Gastrocnemius medialis (tissue), 4 donors: ENCODE results near the gene NECAP2. TPM values are rescaled to one million over a fixed set of nuclear protein-coding genes. Genes with fewer than 3 reads are reported as not detected.

Experiments used
- ATAC-seq, 2 donors: fragments of 150-250 bp; one replicate each; pipeline ENCODE4 v1.9.1; 2016
- DNase-seq, 2 donors: peaks; one replicate each; pipeline ENCODE4 v3.0.0-alpha.2; 2019
- H3K27ac ChIP-seq, 4 donors: fragments of 200-600 bp; sonication (generic); 1 replicate in 1 of 4; 2 replicates in 3 of 4; pipeline ENCODE4 v1.5.1; 2016 to 2018; ENCODE audit warnings: mild to moderate bottlenecking in 2 of 4, moderate library complexity in 1 of 4
- H3K27me3 ChIP-seq, 3 donors: fragments of 200-600 bp; sonication (generic) in 2 of 3; 1 replicate in 1 of 3; 2 replicates in 2 of 3; pipeline versions ENCODE4 v1.5.1 to v1.6.0; 2016 to 2019; ENCODE audit warnings: mild to moderate bottlenecking in 1 of 3, moderate library complexity in 1 of 3
- H3K36me3 ChIP-seq, 2 donors: fragments of 200-600 bp; sonication (generic) in 1 of 2; one replicate each; pipeline ENCODE4 v1.5.1; 2017 to 2018
- H3K4me1 ChIP-seq, 2 donors: fragments of 200-600 bp; sonication (generic) in 1 of 2; one replicate each; pipeline ENCODE4 v1.5.1; 2016 to 2017; ENCODE audit warnings: mild to moderate bottlenecking in 2 of 2
- H3K4me3 ChIP-seq, 4 donors: fragments of 200-600 bp; sonication (generic) in 3 of 4; 1 replicate in 1 of 4; 2 replicates in 3 of 4; pipeline ENCODE4 v1.5.1; 2016 to 2019; ENCODE audit warnings: mild to moderate bottlenecking in 2 of 4
- H3K9me3 ChIP-seq, 3 donors: fragments of 200-600 bp; sonication (generic) in 2 of 3; 1 replicate in 1 of 3; 2 replicates in 2 of 3; pipeline ENCODE4 v1.5.1; 2016 to 2019
- CTCF ChIP-seq, 5 experiments: fragments of 450-650 bp in 3 of 5; fragments of 200-600 bp in 2 of 5; sonication (generic) in 2 of 5; IDR thresholded peaks in 4 of 5; conservative IDR thresholded peaks in 1 of 5; 1 replicate in 4 of 5; 2 replicates in 1 of 5; pipeline ENCODE4 v1.5.1; 2016 to 2019; ENCODE audit warnings: antibody characterized with exemption in 5 of 5, mild to moderate bottlenecking in 3 of 5, moderate library complexity in 3 of 5
- POLR2A ChIP-seq, 2 donors: fragments of 450-650 bp; IDR thresholded peaks; one replicate each; pipeline ENCODE4 v1.6.1; 2017; ENCODE audit warnings: antibody characterized with exemption in 2 of 2, mild to moderate bottlenecking in 2 of 2, moderate library complexity in 2 of 2
- in situ Hi-C, 4 donors: fragments of 200-750 bp; cut with MboI; loops; one replicate each; pipeline versions ENCODE4 v1.15.0 to v1.8.0; 2017; ENCODE audit warnings: low sequenced_read_pairs in 4 of 4
- intact Hi-C: fragments of 100-400 bp; cut with DNase I; formaldehyde crosslinking; loops from one replicate; pipeline ENCODE4 v1.15.1; 2023; ENCODE audit warnings: low total_unique reads
- total RNA-seq, 4 donors: library from RNA; depleted of rRNA; stranded (reverse); fragments of >200 nt; gene quantifications; one replicate each; pipeline versions ENCODE4 v1.1.0 to v1.2.3, GENCODE V29; 2016

NECAP2 gene
- total RNA-seq, 4 donors from 2014 or later: 8.9 to 12.6 (median 10.4) TPM

- TF ChIP-seq CTCF (IDR thresholded peaks at IDR 0.05 in 4 of 5, conservative IDR thresholded peaks at IDR 0.05 in 1 of 5): no peak
- no peak for TF ChIP-seq POLR2A (IDR thresholded peaks at IDR 0.05)
- Histone ChIP-seq H3K4me3 (no peak within 1 kb of the TSS), H3K4me1 (peaks cover 8 to 13% of the 10 kb centered on the region in 2 donors), H3K36me3 (no peaks in the 10 kb centered on the region), H3K27me3 (no peaks in the 10 kb centered on the region), H3K27ac (no peak within 1 kb of the TSS), H3K9me3 (no peaks in the 10 kb centered on the region)
- no peak for DNase-seq
- no peak for ATAC-seq
- in situ Hi-C loops: no loop called here
- intact Hi-C loops: no loop called here
Measured at GRCh38 chr1:16436946-16437474, 3.5 kb upstream of the NECAP2 start, which contains the start of gene SPATA21. Gene SPATA21, minus strand, starts transcription at chr1:16437424. Its CDS starts 6,053 bp downstream, at chr1:16431371.

- Histone ChIP-seq H3K4me1 (peaks cover 8 to 16% of the 10 kb centered on the region in 2 donors), H3K9me3 (no peaks in the 10 kb centered on the region), H3K27ac (no peak overlapping the region), H3K4me3 (no peak overlapping the region), H3K36me3 (no peaks in the 10 kb centered on the region), H3K27me3 (no peaks in the 10 kb centered on the region)
- TF ChIP-seq CTCF (IDR thresholded peaks at IDR 0.05 in 4 of 5, conservative IDR thresholded peaks at IDR 0.05 in 1 of 5) (no peak), POLR2A (IDR thresholded peaks at IDR 0.05) (no peak)
- in situ Hi-C loops (no loop called here), intact Hi-C loops (no loop called here)
- ATAC-seq (no peak), DNase-seq (no peak)
Measured at GRCh38 chr1:16438516-16438915, 2.0 kb upstream of the NECAP2 start.

- ATAC-seq (no peak), DNase-seq (no peak)
- TF ChIP-seq CTCF (IDR thresholded peaks at IDR 0.05 in 4 of 5, conservative IDR thresholded peaks at IDR 0.05 in 1 of 5): no peak
- TF ChIP-seq POLR2A (IDR thresholded peaks at IDR 0.05): no peak
- Histone ChIP-seq H3K9me3 (no peaks in the 10 kb centered on the region), H3K36me3 (peaks cover 0 to 2% of the 10 kb centered on the region in 2 donors), H3K27me3 (no peaks in the 10 kb centered on the region), H3K27ac (no peak overlapping the region), H3K4me3 (no peak overlapping the region), H3K4me1 (peaks cover 8 to 16% of the 10 kb centered on the region in 2 donors)
- intact Hi-C loops (no loop called here), in situ Hi-C loops (no loop called here)
Measured at GRCh38 chr1:16438924-16439323, 1.6 kb upstream of the NECAP2 start.

DNA sequence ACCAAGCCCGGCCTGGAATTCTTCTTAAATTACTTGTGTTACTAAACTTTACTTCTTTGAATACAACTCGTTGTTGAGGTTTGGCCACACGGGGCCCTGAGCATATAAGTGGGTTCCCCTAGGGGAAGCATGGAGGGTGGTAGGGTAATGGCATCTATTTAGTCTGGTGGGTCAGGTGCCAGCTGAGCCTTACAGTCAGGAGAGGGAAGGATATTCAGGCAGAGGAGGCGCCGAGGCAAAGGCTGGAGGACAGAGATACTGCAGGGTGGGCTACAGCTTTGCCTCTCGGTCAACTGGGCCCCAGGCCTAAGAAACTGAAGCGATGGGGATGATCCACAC, 424 bp upstream of the NECAP2 start:
- no peak for TF ChIP-seq CTCF (IDR thresholded peaks at IDR 0.05 in 4 of 5, conservative IDR thresholded peaks at IDR 0.05 in 1 of 5)
- no peak for TF ChIP-seq POLR2A (IDR thresholded peaks at IDR 0.05)
- Histone ChIP-seq H3K4me3 (peak overlapping the region; percentile 76 to 99 (median 88)), H3K4me1 (peaks cover 8 to 16% of the 10 kb centered on the region in 2 donors), H3K27me3 (no peaks in the 10 kb centered on the region), H3K36me3 (peaks cover 0 to 14% of the 10 kb centered on the region in 2 donors), H3K27ac (peak overlapping the region; percentile 77 to 86 (median 82)), H3K9me3 (no peaks in the 10 kb centered on the region)
- in situ Hi-C loops (no loop called here), intact Hi-C loops (loop anchor here (5.0 kb wide), 2 partner anchors 48 to 57 kb away; no protein-coding TSS in a partner anchor)
- ATAC-seq (peak; percentile 27 to 55), DNase-seq (no peak)

GRCh38 chr1:16441282-16441665, 750 bp downstream of the NECAP2 start:
- Histone ChIP-seq H3K27me3 (no peaks in the 10 kb centered on the region), H3K4me1 (peaks cover 8 to 16% of the 10 kb centered on the region in 2 donors), H3K36me3 (peaks cover 0 to 18% of the 10 kb centered on the region in 2 donors), H3K9me3 (no peaks in the 10 kb centered on the region), H3K27ac (peak overlapping the region; percentile 77 to 86 (median 82)), H3K4me3 (peak overlapping the region; percentile 76 to 99 (median 88))
- intact Hi-C loops (loop anchor here (5.0 kb wide), 2 partner anchors 49 to 56 kb away; no protein-coding TSS in a partner anchor), in situ Hi-C loops (no loop called here)
- peak in 1 of 2 donors; percentile 8 for ATAC-seq
- no peak for DNase-seq
- TF ChIP-seq CTCF (IDR thresholded peaks at IDR 0.05 in 4 of 5, conservative IDR thresholded peaks at IDR 0.05 in 1 of 5) (no peak), POLR2A (IDR thresholded peaks at IDR 0.05) (no peak)
